BE2C (cell line): ENCODE data around the gene CSNK1A1L. TPM values are rescaled to one million over a fixed set of nuclear protein-coding genes. Genes with fewer than 3 reads are reported as not detected.

Experiments used
- DNase-seq: peaks from one replicate; pipeline ENCODE4 v3.0.0-alpha.2; 2020
- H3K27me3 ChIP-seq: fragments of 250-450 bp; sonication (Bioruptor Pico); 2 replicates; pipeline ENCODE4 v1.5.1; 2020; ENCODE audit warnings: mild to moderate bottlenecking
- H3K36me3 ChIP-seq: fragments of 250-450 bp; sonication (Bioruptor Pico); 2 replicates; pipeline ENCODE4 v1.5.1; 2020; ENCODE audit warnings: mild to moderate bottlenecking
- H3K4me1 ChIP-seq: fragments of 250-450 bp; sonication (Bioruptor Pico); 2 replicates; pipeline ENCODE4 v1.5.1; 2020
- H3K4me3 ChIP-seq: 2 replicates; pipeline ENCODE4 v1.5.1; 2011; ENCODE audit warnings: low read depth, low read length
- H3K9me3 ChIP-seq: fragments of 250-450 bp; sonication (Bioruptor Pico); 2 replicates; pipeline ENCODE4 v1.5.1; 2020
- CTCF ChIP-seq: IDR thresholded peaks from 2 replicates; pipeline ENCODE4 v1.5.1; 2012; ENCODE audit warnings: mild to moderate bottlenecking, low read depth, low read length
- polyA plus RNA-seq: library from polyadenylated mRNA; unstranded; fragments of >200 nt; gene quantifications from one replicate; pipeline ENCODE4 v1.2.1, GENCODE V29; 2012; ENCODE audit warnings: low read depth, missing spikeins; ENCODE audit not compliant: insufficient read length, insufficient read depth

The CSNK1A1L gene
- polyA plus RNA-seq = not detected

DNA sequence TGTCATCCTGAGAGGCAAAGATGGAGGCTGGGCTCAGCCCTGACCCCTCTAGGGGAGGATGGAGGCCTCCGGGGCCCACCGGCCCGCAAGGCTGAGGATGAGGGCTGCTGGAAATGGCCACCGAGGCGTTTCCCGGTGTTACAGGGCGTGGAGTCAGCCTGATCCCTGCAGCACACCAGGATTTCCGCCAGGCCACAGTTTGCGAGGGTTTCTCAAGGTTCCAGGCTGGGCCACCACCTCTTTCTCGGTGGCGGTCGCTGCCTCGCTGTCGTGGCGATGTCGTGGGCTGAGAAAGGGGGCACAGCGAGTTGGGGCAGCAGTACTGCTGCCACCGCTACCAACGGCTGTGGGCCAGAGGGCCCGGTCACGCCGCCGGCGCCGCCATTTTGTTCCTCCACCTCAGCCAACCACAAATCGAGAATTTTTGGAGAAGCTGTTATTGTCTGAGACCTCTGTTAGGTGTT lies at the start of gene CSNK1A1L:
TSS of gene CSNK1A1L (minus strand) at position 414 of the 464 bp plus-strand sequence. CDS start at position 6, 408 bp downstream.
- no peak for TF ChIP-seq CTCF
- no peaks in the 10 kb centered on the region for H3K36me3 ChIP-seq
- H3K27me3 ChIP-seq = peaks cover 46% of the 10 kb centered on the region

DNA sequence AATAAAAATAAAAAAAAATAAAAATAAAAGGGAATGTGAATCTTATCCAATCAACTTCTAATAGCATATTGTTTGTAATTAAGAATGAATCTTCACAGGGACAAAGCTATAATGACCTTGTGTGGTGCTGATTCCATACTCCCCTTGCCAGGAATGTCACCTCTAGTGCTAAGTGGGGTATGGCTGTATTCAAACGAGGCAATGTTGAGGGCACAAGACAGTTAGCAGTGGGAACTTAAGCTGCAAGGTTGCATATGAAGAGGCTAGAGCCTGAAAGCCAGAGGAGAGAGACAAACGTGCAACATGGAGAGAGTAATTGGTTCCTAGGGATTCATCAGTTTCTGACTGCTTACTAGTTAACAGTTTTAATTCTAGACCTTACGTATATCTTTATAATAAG lies 43.9 kb upstream of the CSNK1A1L start:
- Histone ChIP-seq H3K4me3 (no peak overlapping the region), H3K4me1 (no peaks in the 10 kb centered on the region), H3K36me3 (no peaks in the 10 kb centered on the region), H3K9me3 (no peaks in the 10 kb centered on the region), H3K27me3 (no peaks in the 10 kb centered on the region)
- DNase-seq = no peak
- TF ChIP-seq CTCF = no peak

More for the DNA sequence above, at the start of gene CSNK1A1L:
- Histone ChIP-seq H3K4me1 (no peaks in the 10 kb centered on the region), H3K4me3 (no peak within 1 kb of the TSS), H3K9me3 (no peaks in the 10 kb centered on the region)
- DNase-seq = no peak

- DNase-seq = no peak
- H3K36me3 ChIP-seq = no peaks in the 10 kb centered on the region
- no peak for TF ChIP-seq CTCF
- no peaks in the 10 kb centered on the region for H3K9me3 ChIP-seq
- H3K4me1 ChIP-seq = no peaks in the 10 kb centered on the region
- no peaks in the 10 kb centered on the region for H3K27me3 ChIP-seq
- H3K4me3 ChIP-seq = no peak overlapping the region
Observed at GRCh38 chr13:37148501-37148900, 43.0 kb upstream of the CSNK1A1L start.

GRCh38 chr13:37144661-37145060 lies 39.2 kb upstream of the CSNK1A1L start:
- Histone ChIP-seq H3K36me3 (no peaks in the 10 kb centered on the region), H3K4me1 (no peaks in the 10 kb centered on the region), H3K27me3 (no peaks in the 10 kb centered on the region), H3K4me3 (no peak overlapping the region), H3K9me3 (no peaks in the 10 kb centered on the region)
- no peak for TF ChIP-seq CTCF
- no peak for DNase-seq

GRCh38 chr13:37143911-37144310 lies 38.4 kb upstream of the CSNK1A1L start:
- no peaks in the 10 kb centered on the region for H3K27me3 ChIP-seq
- no peaks in the 10 kb centered on the region for H3K4me1 ChIP-seq
- no peak for TF ChIP-seq CTCF
- no peak overlapping the region for H3K4me3 ChIP-seq
- H3K9me3 ChIP-seq = no peaks in the 10 kb centered on the region
- H3K36me3 ChIP-seq = no peaks in the 10 kb centered on the region
- no peak for DNase-seq

GRCh38 chr13:37142877-37143276 lies 37.4 kb upstream of the CSNK1A1L start:
- no peak overlapping the region for H3K4me3 ChIP-seq
- no peaks in the 10 kb centered on the region for H3K27me3 ChIP-seq
- no peak for DNase-seq
- H3K4me1 ChIP-seq = no peaks in the 10 kb centered on the region
- no peaks in the 10 kb centered on the region for H3K36me3 ChIP-seq
- TF ChIP-seq CTCF = no peak
- no peaks in the 10 kb centered on the region for H3K9me3 ChIP-seq
